Spinal cord (tissue), 10 donors: Measurements from ENCODE around the gene CNNM3. TPM values are rescaled to one million over a fixed set of nuclear protein-coding genes. Genes with fewer than 3 reads are reported as not detected.
A peak's percentile ranks its signal among the peaks of the same experiment; 100 is the strongest.

Experiments used
- DNase-seq, 6 donors: peaks; one replicate each; pipeline versions ENCODE4 v3.0.0 to v3.0.0-alpha.2; 2013 to 2015; ENCODE audit warnings: low spot score in 6 of 6, low read depth in 4 of 6
- H3K27ac ChIP-seq: one replicate; pipeline ENCODE4 v1.5.1; 2013; ENCODE audit warnings: low read depth, low read length, control low read depth
- H3K27me3 ChIP-seq: one replicate; pipeline ENCODE4 v1.6.1; 2013; ENCODE audit warnings: low read length; ENCODE audit not compliant: control insufficient read depth, insufficient read depth
- H3K36me3 ChIP-seq: one replicate; pipeline ENCODE4 v1.6.1; 2013; ENCODE audit warnings: low read length; ENCODE audit not compliant: control insufficient read depth, insufficient read depth
- H3K4me1 ChIP-seq: one replicate; pipeline ENCODE4 v1.6.1; 2013; ENCODE audit warnings: low read length; ENCODE audit not compliant: control insufficient read depth, insufficient read depth
- H3K4me3 ChIP-seq: one replicate; pipeline ENCODE4 v1.5.1; 2013; ENCODE audit warnings: low read depth, low read length, control low read depth
- H3K9me3 ChIP-seq: one replicate; pipeline ENCODE4 v1.6.1; 2013; ENCODE audit warnings: low read length; ENCODE audit not compliant: control insufficient read depth, insufficient read depth
- WGBS: methylation state at CpG from one replicate; pipeline ENCODE4 v1.1.5; 2013; ENCODE audit warnings: missing lambda C conversion rate; ENCODE audit not compliant: insufficient coverage; 5-methylcytosine and 5-hydroxymethylcytosine counted together
- polyA plus RNA-seq, 2 donors: library from polyadenylated mRNA; unstranded; fragments of 120-200 nt; gene quantifications; one replicate each; pipeline ENCODE4 v1.2.1, GENCODE V29; 2013; ENCODE audit not compliant: insufficient read length in 2 of 2
- total RNA-seq, 2 donors: library from RNA; depleted of rRNA in 1 of 2; stranded (reverse); fragments of 120-200 nt in 1 of 2; fragments of >200 nt in 1 of 2; gene quantifications; one replicate each; pipeline versions ENCODE4 v1.2.3 to v1.2.4, GENCODE V29; 2013 to 2014
- donor health status: healthy.

CNNM3 gene
- total and polyA plus RNA-seq, 4 donors, result 10.2 to 51.5 (median 25.5) TPM

DNA sequence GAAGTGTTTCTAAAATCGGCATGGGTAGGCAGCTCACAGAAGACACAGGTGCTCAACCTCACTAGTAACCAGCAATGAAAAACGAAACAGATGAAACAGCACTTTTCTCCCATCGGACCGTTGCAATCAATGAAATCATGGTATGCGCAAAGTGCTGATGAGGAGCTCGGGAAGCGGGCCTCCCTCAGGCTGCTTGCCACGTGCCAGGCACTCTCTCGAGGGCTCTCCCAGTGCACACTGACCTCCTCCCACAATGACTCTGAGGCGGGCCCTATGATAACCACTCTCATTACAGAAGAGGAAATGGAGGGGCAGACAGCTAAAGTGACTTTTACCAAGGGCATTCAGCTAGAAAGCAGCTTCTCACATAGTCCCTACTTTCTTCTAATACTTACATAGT is 31.5 kb downstream of the CNNM3 start:
- H3K36me3 ChIP-seq, result peaks cover 90% of the 10 kb centered on the region
- no peak for DNase-seq
- H3K4me1 ChIP-seq, result no peaks in the 10 kb centered on the region
- H3K27me3 ChIP-seq, result no peaks in the 10 kb centered on the region
- H3K4me3 ChIP-seq, result no peak overlapping the region
- 79% methylated on average over 6 of the region's 10 CpGs for WGBS
- H3K9me3 ChIP-seq, result no peaks in the 10 kb centered on the region
- H3K27ac ChIP-seq, result no peak overlapping the region

DNA sequence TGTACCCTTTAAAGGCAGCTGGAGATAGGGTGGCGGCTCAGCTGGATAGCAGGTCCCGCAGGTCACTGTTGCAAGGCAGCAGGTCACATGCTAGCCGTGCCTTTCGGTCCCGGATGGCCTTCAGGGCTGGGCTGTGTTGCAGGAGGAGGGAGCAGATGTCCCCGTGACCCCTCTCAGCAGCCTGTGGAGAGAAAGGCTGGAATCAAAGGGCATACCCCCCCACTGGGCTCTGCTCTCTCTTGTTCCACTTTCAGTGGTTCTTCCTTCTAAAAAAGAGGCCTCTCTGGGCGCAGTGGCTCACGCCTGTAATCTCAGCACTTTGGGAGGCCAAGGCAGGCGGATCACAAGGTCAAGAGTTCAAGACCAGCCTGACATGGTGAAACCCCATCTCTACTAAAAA is 32.2 kb downstream of the CNNM3 start:
- H3K4me1 ChIP-seq, result no peaks in the 10 kb centered on the region
- peaks cover 87% of the 10 kb centered on the region for H3K36me3 ChIP-seq
- H3K27me3 ChIP-seq, result no peaks in the 10 kb centered on the region
- no peaks in the 10 kb centered on the region for H3K9me3 ChIP-seq
- no peak overlapping the region for H3K27ac ChIP-seq
- 61% methylated on average over 9 of the region's 9 CpGs for WGBS
- H3K4me3 ChIP-seq, result no peak overlapping the region
- DNase-seq, result no peak

DNA sequence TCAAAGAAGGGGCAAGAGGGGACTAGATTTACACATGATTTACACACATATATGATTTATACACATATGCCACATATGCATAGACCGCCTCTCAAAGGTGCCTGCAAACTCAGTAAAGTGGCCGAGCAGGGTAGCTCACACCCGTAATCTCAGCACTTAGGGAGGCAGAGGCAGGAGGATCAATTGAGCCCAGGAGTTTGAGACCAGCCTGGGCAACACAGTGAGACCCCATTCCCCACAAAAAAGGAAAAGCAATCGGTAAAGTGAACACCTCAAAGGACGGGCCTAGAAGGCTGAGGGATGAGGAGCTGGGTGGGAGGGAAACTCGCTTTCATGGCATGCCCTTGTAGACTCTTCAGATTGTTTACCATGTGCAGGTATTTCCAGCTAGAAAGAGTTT is 36.6 kb downstream of the CNNM3 start:
- 100% methylated on average over 4 of the region's 6 CpGs for WGBS
- Histone ChIP-seq H3K36me3 (peaks cover 63% of the 10 kb centered on the region), H3K4me1 (peaks cover 15% of the 10 kb centered on the region), H3K27ac (no peak overlapping the region), H3K4me3 (no peak overlapping the region), H3K27me3 (no peaks in the 10 kb centered on the region), H3K9me3 (no peaks in the 10 kb centered on the region)
- no peak for DNase-seq

DNA sequence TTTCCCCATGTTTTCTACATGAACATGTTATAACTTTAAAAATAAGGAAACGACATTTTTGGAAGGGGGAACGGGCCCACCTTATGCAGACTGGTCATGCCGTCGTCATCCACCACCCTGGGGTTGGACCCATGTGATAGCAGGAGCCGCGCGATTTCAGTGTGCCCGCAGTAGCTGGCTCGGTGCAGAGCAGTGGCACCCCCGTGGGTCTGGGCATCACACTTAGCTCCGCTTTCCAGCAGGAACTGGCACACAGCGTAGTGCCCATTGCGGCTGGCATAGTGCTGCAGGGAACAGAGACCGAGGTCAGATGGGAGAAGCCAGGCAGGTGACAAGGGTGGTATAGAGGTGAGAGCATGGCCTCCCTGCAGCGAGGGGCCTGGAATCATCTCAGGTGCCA is 37.3 kb downstream of the CNNM3 start:
- H3K27ac ChIP-seq, result no peak overlapping the region
- no peaks in the 10 kb centered on the region for H3K27me3 ChIP-seq
- WGBS, result 96% methylated on average over 15 of the region's 15 CpGs
- H3K9me3 ChIP-seq, result no peaks in the 10 kb centered on the region
- peaks cover 17% of the 10 kb centered on the region for H3K4me1 ChIP-seq
- peaks cover 57% of the 10 kb centered on the region for H3K36me3 ChIP-seq
- H3K4me3 ChIP-seq, result no peak overlapping the region
- no peak for DNase-seq

DNA sequence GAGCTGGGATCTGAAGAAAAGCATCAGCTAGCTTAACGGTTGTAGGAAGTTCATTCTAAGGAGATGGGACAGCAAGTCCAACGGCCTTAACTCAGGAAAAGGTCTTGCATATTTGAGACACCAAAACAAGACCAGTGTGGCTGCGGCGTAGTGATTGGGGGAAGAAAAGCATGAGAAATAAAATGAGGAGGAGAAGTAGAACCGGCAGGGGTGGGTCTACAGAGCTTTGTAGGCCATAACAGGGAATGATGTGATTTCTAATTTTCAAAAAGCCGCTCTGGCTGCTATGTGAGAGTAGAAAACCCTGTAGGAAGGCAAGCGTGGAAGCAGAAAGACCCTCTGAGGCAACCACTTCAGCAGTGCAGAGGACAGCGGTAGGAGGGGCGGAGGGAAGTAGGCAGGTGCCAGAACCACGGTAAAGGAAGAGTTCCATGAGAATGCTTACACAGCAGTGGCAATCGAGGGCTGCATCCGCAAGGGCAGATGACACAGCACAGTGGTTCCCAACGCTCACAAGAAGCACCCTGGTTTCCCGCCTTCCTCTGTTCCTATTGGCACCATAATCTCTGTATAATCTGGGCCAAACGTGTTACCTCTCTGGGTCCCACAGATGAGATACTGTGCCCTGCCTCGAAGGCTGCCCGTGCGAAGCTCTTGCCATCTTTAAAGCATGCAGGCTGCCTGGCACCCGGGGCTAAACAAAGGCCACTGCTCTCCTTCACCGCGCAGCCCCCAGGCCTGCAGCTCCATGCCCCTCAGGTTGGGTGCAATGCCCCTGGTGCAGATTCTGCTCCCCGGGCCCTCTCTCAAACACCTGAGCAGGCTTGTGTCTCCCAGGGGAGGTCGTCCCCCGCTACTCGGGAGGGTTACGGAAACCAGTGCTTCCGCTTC is 41.0 kb downstream of the CNNM3 start:
- Histone ChIP-seq H3K4me1 (peaks cover 53% of the 10 kb centered on the region), H3K36me3 (peaks cover 53% of the 10 kb centered on the region), H3K27ac (peak overlapping the region; percentile 75), H3K4me3 (peak overlapping the region; percentile 84), H3K9me3 (no peaks in the 10 kb centered on the region), H3K27me3 (no peaks in the 10 kb centered on the region)
- peak in 2 of 6 donors; percentile 61 to 82 for DNase-seq
- 15% methylated on average over 27 of the region's 27 CpGs for WGBS

DNA sequence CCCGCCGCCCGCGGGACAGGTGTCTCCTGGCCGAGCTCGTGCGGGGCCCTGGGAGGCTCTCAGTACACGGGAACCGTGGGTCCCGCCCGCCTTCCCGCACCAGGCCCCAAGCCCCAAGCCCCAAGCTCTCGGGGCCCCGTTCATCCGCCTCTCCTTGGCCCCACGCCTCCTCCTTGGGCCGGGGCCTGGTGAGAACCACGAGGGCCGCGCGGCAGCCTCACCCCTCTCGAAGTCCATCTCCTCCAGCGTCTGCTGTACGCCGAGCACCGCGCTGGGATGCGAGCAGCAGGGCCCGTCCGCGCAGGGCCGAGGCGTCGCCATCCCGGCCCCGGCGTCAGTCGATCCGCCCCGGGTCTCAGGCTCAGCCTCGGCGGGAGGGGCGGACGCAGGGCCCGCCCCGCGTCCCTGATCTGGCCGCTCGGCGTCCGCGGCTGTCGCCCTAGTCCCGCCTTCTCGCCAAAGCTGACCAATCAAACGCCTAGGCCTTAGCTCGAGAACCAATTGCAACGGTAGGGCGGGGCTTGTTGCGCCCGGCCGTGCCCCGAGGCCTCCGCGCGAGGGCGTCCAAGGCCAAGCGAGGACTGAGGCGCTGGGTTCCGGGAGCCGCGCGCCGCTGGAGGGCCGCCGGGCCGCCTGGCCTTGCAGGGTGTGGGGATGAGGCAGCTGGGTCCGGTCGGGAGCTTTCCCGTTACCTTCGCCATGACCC is 41.8 kb downstream of the CNNM3 start, which contains the start of gene ANKRD39:
Gene ANKRD39 (minus strand): TSS at position 350 of the 706 bp plus-strand sequence. CDS start 29 bp downstream, at position 321.
- peaks cover 53% of the 10 kb centered on the region for H3K4me1 ChIP-seq
- DNase-seq, result peak; percentile 97 to 100 (median 98)
- whole genome bisulfite sequencing, result 0% methylated on average over 81 of the region's 81 CpGs

DNA sequence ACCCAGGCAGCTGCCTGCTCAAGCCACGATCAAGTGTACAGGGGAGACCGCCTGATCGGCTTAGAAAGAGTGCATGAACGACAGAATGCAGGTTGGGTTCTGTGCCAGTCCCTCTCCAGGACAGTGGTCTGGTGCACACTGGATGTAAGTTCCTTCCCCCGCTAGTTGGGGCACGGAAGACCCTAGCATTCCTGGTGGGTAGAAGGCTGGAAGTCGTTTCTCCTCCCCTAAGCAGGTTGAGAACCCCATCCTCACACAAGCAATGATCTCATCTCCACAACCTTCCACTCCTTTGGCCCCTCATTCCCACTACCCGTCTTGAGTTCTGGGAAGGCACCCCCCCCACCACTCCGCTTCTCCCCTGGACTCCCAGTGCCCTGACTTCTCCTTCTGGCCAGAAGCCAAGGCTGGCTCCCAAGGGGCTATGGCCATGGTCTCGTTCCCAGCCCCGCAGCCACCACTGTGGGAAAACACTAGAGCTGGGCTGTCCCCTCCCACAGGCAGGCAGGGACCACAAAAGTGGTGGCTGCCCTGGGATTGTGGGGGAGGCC is 43.1 kb downstream of the CNNM3 start:
- Histone ChIP-seq H3K27me3 (no peaks in the 10 kb centered on the region), H3K4me3 (peak overlapping the region; percentile 48), H3K27ac (peak overlapping the region; percentile 84), H3K4me1 (peaks cover 63% of the 10 kb centered on the region), H3K36me3 (peaks cover 56% of the 10 kb centered on the region), H3K9me3 (no peaks in the 10 kb centered on the region)
- 13% methylated on average over 8 of the region's 11 CpGs for WGBS
- DNase-seq, result peak in 2 of 6 donors; percentile 38 to 70

More for the DNA sequence above, 41.8 kb downstream of the CNNM3 start, which contains the start of gene ANKRD39:
- Histone ChIP-seq H3K36me3 (peaks cover 51% of the 10 kb centered on the region), H3K27ac (peak within 1 kb of the TSS; percentile 84), H3K4me3 (peak within 1 kb of the TSS; percentile 84), H3K9me3 (no peaks in the 10 kb centered on the region), H3K27me3 (no peaks in the 10 kb centered on the region)

DNA sequence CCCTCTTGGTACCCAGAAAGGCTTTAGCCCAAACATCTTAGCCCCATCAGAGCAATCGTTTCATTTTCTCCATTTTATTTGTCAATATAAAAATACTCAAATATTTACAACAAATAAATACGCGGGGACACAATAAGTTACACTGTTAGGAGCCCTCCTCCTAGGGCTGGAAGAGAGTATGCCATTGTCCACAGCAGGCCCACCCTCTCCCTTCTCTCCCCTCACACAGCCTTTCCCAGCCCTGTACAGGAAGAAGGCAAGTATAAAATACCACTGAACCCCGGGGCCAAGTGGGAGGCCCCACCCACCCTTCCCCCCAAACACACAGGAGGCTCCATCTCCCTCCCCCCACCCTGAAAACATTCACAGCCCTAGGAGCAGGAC is 43.6 kb downstream of the CNNM3 start:
- Histone ChIP-seq H3K27me3 (no peaks in the 10 kb centered on the region), H3K4me3 (no peak overlapping the region), H3K36me3 (peaks cover 59% of the 10 kb centered on the region), H3K4me1 (peaks cover 68% of the 10 kb centered on the region), H3K9me3 (no peaks in the 10 kb centered on the region), H3K27ac (peak overlapping the region; percentile 84)
- DNase-seq, result no peak
- no CpG with 5 or more reads among the region's 4 CpGs for WGBS

DNA sequence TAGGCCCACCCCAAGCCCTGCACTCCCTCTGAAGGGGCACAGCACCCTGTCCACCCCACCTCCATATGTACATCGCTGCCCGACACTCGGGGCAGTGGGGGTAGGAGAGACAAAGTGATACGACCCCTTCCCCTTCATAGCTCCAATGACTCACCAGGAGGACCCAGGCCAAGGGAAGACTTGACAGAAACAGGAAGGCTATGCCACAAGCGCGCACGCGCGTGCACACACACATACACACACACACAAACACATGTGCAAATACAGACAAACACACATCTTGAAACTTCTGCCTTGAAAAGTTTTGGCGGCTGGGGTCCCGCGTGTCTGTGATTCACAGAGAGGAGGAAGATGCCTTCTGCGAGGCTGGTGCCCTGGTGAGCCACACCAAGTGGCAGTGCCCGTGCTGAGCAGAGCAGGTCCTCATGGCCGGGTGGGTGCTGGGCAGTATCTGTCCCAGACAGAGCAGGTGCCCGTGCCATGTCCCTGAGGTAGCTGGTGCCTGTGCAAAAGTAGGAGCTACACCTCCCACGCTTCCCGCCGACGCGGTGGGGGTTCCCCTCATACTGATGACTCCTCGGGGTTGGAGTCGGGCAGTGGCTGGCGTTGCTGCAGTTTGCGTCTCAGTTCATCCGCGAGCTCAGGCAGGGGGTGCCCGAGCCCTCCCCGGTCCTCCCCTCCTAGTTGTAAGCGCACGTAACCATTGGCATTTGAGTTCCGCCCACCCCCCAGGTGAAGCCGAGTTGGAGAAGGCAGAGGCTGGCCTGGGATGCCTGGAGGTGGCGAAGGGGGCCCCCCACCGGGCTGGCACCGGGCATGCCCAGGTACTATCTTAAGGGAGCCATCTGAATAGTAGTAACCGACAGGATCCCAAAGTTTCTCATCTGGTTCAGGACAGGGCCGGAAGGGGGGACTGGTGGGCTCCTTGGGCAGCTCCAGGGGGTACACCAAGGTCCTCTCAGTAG is 44.3 kb downstream of the CNNM3 start:
- peaks cover 74% of the 10 kb centered on the region for H3K4me1 ChIP-seq
- H3K9me3 ChIP-seq, result no peaks in the 10 kb centered on the region
- no peak overlapping the region for H3K4me3 ChIP-seq
- no peak for DNase-seq
- peak overlapping the region; percentile 75 for H3K27ac ChIP-seq
- H3K27me3 ChIP-seq, result no peaks in the 10 kb centered on the region
- H3K36me3 ChIP-seq, result peaks cover 66% of the 10 kb centered on the region
- 76% methylated on average over 33 of the region's 38 CpGs for WGBS
